Stomach smooth muscle (tissue), 2 donors: ENCODE data around the gene TMSB15A.
"Not testable (repeated sequence)": the region's sequence is repeated elsewhere in the genome, so short reads cannot be mapped to it uniquely, and the experiment has no call there.

Experiments
- H3K27ac ChIP-seq: one replicate; pipeline ENCODE4 v1.7.0; 2013; ENCODE audit warnings: mild to moderate bottlenecking, low read length, inconsistent platforms
- H3K27me3 ChIP-seq, 2 donors: one replicate each; pipeline ENCODE4 v1.7.0; 2013; ENCODE audit warnings: low read length in 2 of 2; ENCODE audit not compliant: insufficient read depth in 2 of 2, control insufficient read depth in 1 of 2
- H3K36me3 ChIP-seq, 2 donors: one replicate each; pipeline ENCODE4 v1.7.0; 2013; ENCODE audit warnings: low read length in 2 of 2; ENCODE audit not compliant: control insufficient read depth in 2 of 2, insufficient read depth in 2 of 2
- H3K4me1 ChIP-seq: one replicate; pipeline ENCODE4 v1.7.0; 2013; ENCODE audit warnings: low read length; ENCODE audit not compliant: control insufficient read depth, insufficient read depth
- H3K4me3 ChIP-seq, 2 donors: one replicate each; pipeline ENCODE4 v1.7.0; 2013; ENCODE audit warnings: low read length in 2 of 2
- H3K9ac ChIP-seq, 2 donors: one replicate each; pipeline ENCODE4 v1.7.0; 2013; ENCODE audit warnings: low read length in 2 of 2, mild to moderate bottlenecking in 1 of 2
- H3K9me3 ChIP-seq, 2 donors: one replicate each; pipeline ENCODE4 v1.7.0; 2013; ENCODE audit warnings: low read length in 2 of 2; ENCODE audit not compliant: control insufficient read depth in 2 of 2
- donor health status: healthy.
- donor health status: Pancreatic carcinoma.

TMSB15A gene

GRCh38 chrX:102491766-102492165 lies 24.8 kb downstream of the TMSB15A start:
- Histone ChIP-seq H3K4me1 (no peaks in the 10 kb centered on the region), H3K27ac (no peak overlapping the region), H3K9me3 (no peaks in the 10 kb centered on the region), H3K36me3 (no peaks in the 10 kb centered on the region), H3K27me3 (peaks cover 0 to 12% of the 10 kb centered on the region in 2 donors), H3K9ac (no peak overlapping the region), H3K4me3 (no peak overlapping the region)

- not testable (repeated sequence) for H3K27me3 ChIP-seq, H3K9me3 ChIP-seq, H3K4me3 ChIP-seq, H3K27ac ChIP-seq, H3K4me1 ChIP-seq, H3K9ac ChIP-seq, H3K36me3 ChIP-seq
These were observed 37.8 kb downstream of the TMSB15A start for GRCh38 chrX:102478765-102479164.

GRCh38 chrX:102471762-102472220 lies 44.7 kb downstream of the TMSB15A start, which contains the start of gene TCP11X2:
TCP11X2 (minus strand) TSS chrX:102471812.
- not testable (repeated sequence) for H3K4me3 ChIP-seq, H3K27ac ChIP-seq, H3K9ac ChIP-seq, H3K27me3 ChIP-seq, H3K9me3 ChIP-seq, H3K4me1 ChIP-seq, H3K36me3 ChIP-seq

- not testable (repeated sequence) for H3K27ac ChIP-seq, H3K36me3 ChIP-seq, H3K9me3 ChIP-seq, H3K27me3 ChIP-seq, H3K9ac ChIP-seq, H3K4me1 ChIP-seq, H3K4me3 ChIP-seq
These were observed 46.3 kb downstream of the TMSB15A start for GRCh38 chrX:102470215-102470614.
